Stimulated activated effector memory CD8-positive, alpha-beta T cell treated with anti-CD3 and anti-CD28 coated beads, Interleukin-12 subunit alpha, Interleukin-12 subunit beta, amount 100 ng/mL, for 72 hours (primary cell): ENCODE measurements around the gene ZC3H13.

Experiments
- ATAC-seq: fragments of 150-1000 bp; cut with Tn5 transposase; 2 replicates; pipeline ENCODE4 v1.10.0; 2021
- DNase-seq, 2 donors: peaks; one replicate each; pipeline ENCODE4 v3.0.0; 2021 to 2022; ENCODE audit warnings: low spot score in 2 of 2
- H3K27ac Mint-ChIP-seq: one replicate; pipeline ENCODE4 v1.8.0; 2022; ENCODE audit warnings: mild to moderate bottlenecking, mixed read lengths
- H3K36me3 Mint-ChIP-seq: one replicate; pipeline ENCODE4 v1.8.0; 2022; ENCODE audit warnings: mild to moderate bottlenecking, mixed read lengths
- H3K4me1 Mint-ChIP-seq: one replicate; pipeline ENCODE4 v1.8.0; 2022; ENCODE audit warnings: mixed read lengths
- H3K4me3 Mint-ChIP-seq: one replicate; pipeline ENCODE4 v1.8.0; 2022; ENCODE audit warnings: mild to moderate bottlenecking, mixed read lengths
- H3K9me3 Mint-ChIP-seq: one replicate; pipeline ENCODE4 v1.8.0; 2022; ENCODE audit warnings: mixed read lengths

The ZC3H13 gene

GRCh38 chr13:45950386-45951000 lies 102.1 kb downstream of the ZC3H13 start:
- no peak overlapping the region for H3K4me3 Mint-ChIP-seq
- DNase-seq = no peak
- no peaks in the 10 kb centered on the region for H3K4me1 Mint-ChIP-seq
- no peak for ATAC-seq
- H3K9me3 Mint-ChIP-seq = no peaks in the 10 kb centered on the region
- peaks cover 8% of the 10 kb centered on the region for H3K36me3 Mint-ChIP-seq
- no peak overlapping the region for H3K27ac Mint-ChIP-seq

GRCh38 chr13:45949161-45949560 lies 103.4 kb downstream of the ZC3H13 start:
- H3K36me3 Mint-ChIP-seq = peaks cover 3% of the 10 kb centered on the region
- H3K9me3 Mint-ChIP-seq = no peaks in the 10 kb centered on the region
- no peaks in the 10 kb centered on the region for H3K4me1 Mint-ChIP-seq
- no peak overlapping the region for H3K4me3 Mint-ChIP-seq
- ATAC-seq (no peak), DNase-seq (no peak)
- H3K27ac Mint-ChIP-seq = no peak overlapping the region

- Mint-ChIP-seq H3K4me3 (no peak overlapping the region), H3K4me1 (no peaks in the 10 kb centered on the region)
Measured at GRCh38 chr13:45943965-45944364, 108.6 kb downstream of the ZC3H13 start.

GRCh38 chr13:45943120-45943519 lies 109.4 kb downstream of the ZC3H13 start:
- H3K4me3 Mint-ChIP-seq = no peak overlapping the region
- no peak for ATAC-seq
- DNase-seq = no peak
- H3K9me3 Mint-ChIP-seq = no peaks in the 10 kb centered on the region
- no peaks in the 10 kb centered on the region for H3K36me3 Mint-ChIP-seq
- H3K27ac Mint-ChIP-seq = no peak overlapping the region
- H3K4me1 Mint-ChIP-seq = no peaks in the 10 kb centered on the region

More at GRCh38 chr13:45943965-45944364, 108.6 kb downstream of the ZC3H13 start:
- ATAC-seq = no peak
- no peak overlapping the region for H3K27ac Mint-ChIP-seq
- H3K36me3 Mint-ChIP-seq = no peaks in the 10 kb centered on the region
- no peak for DNase-seq
- H3K9me3 Mint-ChIP-seq = no peaks in the 10 kb centered on the region

- Mint-ChIP-seq H3K4me1 (no peaks in the 10 kb centered on the region), H3K4me3 (no peak overlapping the region), H3K27ac (no peak overlapping the region), H3K36me3 (no peaks in the 10 kb centered on the region), H3K9me3 (no peaks in the 10 kb centered on the region)
- DNase-seq = no peak
- no peak for ATAC-seq
Measured at GRCh38 chr13:45941261-45941660, 111.3 kb downstream of the ZC3H13 start.

- Mint-ChIP-seq H3K27ac (no peak overlapping the region), H3K9me3 (no peaks in the 10 kb centered on the region), H3K4me1 (no peaks in the 10 kb centered on the region), H3K4me3 (no peak overlapping the region), H3K36me3 (no peaks in the 10 kb centered on the region)
- no peak for DNase-seq
- no peak for ATAC-seq
Measured at GRCh38 chr13:45940061-45940460, 112.5 kb downstream of the ZC3H13 start.

GRCh38 chr13:45936621-45937020 lies 115.9 kb downstream of the ZC3H13 start:
- Mint-ChIP-seq H3K4me3 (no peak overlapping the region), H3K9me3 (no peaks in the 10 kb centered on the region), H3K36me3 (no peaks in the 10 kb centered on the region), H3K27ac (no peak overlapping the region), H3K4me1 (no peaks in the 10 kb centered on the region)
- DNase-seq = no peak
- ATAC-seq = no peak

- H3K27ac Mint-ChIP-seq = no peak overlapping the region
- H3K4me3 Mint-ChIP-seq = no peak overlapping the region
- H3K36me3 Mint-ChIP-seq = no peaks in the 10 kb centered on the region
- DNase-seq = no peak
- no peaks in the 10 kb centered on the region for H3K9me3 Mint-ChIP-seq
- no peaks in the 10 kb centered on the region for H3K4me1 Mint-ChIP-seq
- no peak for ATAC-seq
Measured at GRCh38 chr13:45934283-45934682, 118.3 kb downstream of the ZC3H13 start.

- Mint-ChIP-seq H3K27ac (no peak overlapping the region), H3K4me3 (no peak overlapping the region), H3K4me1 (no peaks in the 10 kb centered on the region), H3K36me3 (no peaks in the 10 kb centered on the region), H3K9me3 (no peaks in the 10 kb centered on the region)
- DNase-seq (no peak), ATAC-seq (peak; percentile 21)
Measured at GRCh38 chr13:45933203-45933908, 119.2 kb downstream of the ZC3H13 start.

- Mint-ChIP-seq H3K4me3 (no peak overlapping the region), H3K4me1 (no peaks in the 10 kb centered on the region), H3K9me3 (no peaks in the 10 kb centered on the region), H3K27ac (no peak overlapping the region), H3K36me3 (no peaks in the 10 kb centered on the region)
- no peak for ATAC-seq
- DNase-seq = no peak
Measured at GRCh38 chr13:45932676-45933075, 119.9 kb downstream of the ZC3H13 start.

GRCh38 chr13:45932172-45932571 lies 120.4 kb downstream of the ZC3H13 start:
- no peaks in the 10 kb centered on the region for H3K9me3 Mint-ChIP-seq

GRCh38 chr13:45931211-45931610 lies 121.3 kb downstream of the ZC3H13 start:
- no peak for ATAC-seq

More at GRCh38 chr13:45932172-45932571, 120.4 kb downstream of the ZC3H13 start:
- Mint-ChIP-seq H3K4me1 (no peaks in the 10 kb centered on the region), H3K4me3 (no peak overlapping the region), H3K27ac (no peak overlapping the region), H3K36me3 (no peaks in the 10 kb centered on the region)
- DNase-seq (no peak), ATAC-seq (no peak)

GRCh38 chr13:45930177-45930576 lies 122.4 kb downstream of the ZC3H13 start:
- no peak overlapping the region for H3K27ac Mint-ChIP-seq
- no peak for DNase-seq

More at GRCh38 chr13:45931211-45931610, 121.3 kb downstream of the ZC3H13 start:
- no peaks in the 10 kb centered on the region for H3K36me3 Mint-ChIP-seq
- H3K4me3 Mint-ChIP-seq = no peak overlapping the region
- H3K9me3 Mint-ChIP-seq = no peaks in the 10 kb centered on the region
- DNase-seq = no peak
- no peak overlapping the region for H3K27ac Mint-ChIP-seq
- no peaks in the 10 kb centered on the region for H3K4me1 Mint-ChIP-seq

GRCh38 chr13:45928843-45929242 lies 123.7 kb downstream of the ZC3H13 start:
- ATAC-seq (no peak), DNase-seq (no peak)
- Mint-ChIP-seq H3K4me3 (no peak overlapping the region), H3K36me3 (no peaks in the 10 kb centered on the region), H3K27ac (no peak overlapping the region), H3K4me1 (no peaks in the 10 kb centered on the region), H3K9me3 (no peaks in the 10 kb centered on the region)

More at GRCh38 chr13:45930177-45930576, 122.4 kb downstream of the ZC3H13 start:
- Mint-ChIP-seq H3K36me3 (no peaks in the 10 kb centered on the region), H3K9me3 (no peaks in the 10 kb centered on the region), H3K4me3 (no peak overlapping the region), H3K4me1 (no peaks in the 10 kb centered on the region)
- no peak for ATAC-seq

GRCh38 chr13:45928176-45928575 lies 124.4 kb downstream of the ZC3H13 start:
- Mint-ChIP-seq H3K27ac (no peak overlapping the region), H3K9me3 (no peaks in the 10 kb centered on the region), H3K4me1 (no peaks in the 10 kb centered on the region), H3K36me3 (no peaks in the 10 kb centered on the region), H3K4me3 (no peak overlapping the region)
- no peak for ATAC-seq
- DNase-seq = no peak

- H3K4me1 Mint-ChIP-seq = no peaks in the 10 kb centered on the region
- no peaks in the 10 kb centered on the region for H3K9me3 Mint-ChIP-seq
- H3K36me3 Mint-ChIP-seq = no peaks in the 10 kb centered on the region
- H3K4me3 Mint-ChIP-seq = no peak overlapping the region
- no peak for ATAC-seq
- no peak overlapping the region for H3K27ac Mint-ChIP-seq
- no peak for DNase-seq
Measured at GRCh38 chr13:45926741-45927140, 125.8 kb downstream of the ZC3H13 start.
